Hematopoietic multipotent progenitor cell treated with erythropoietin and hydrocortisone succinate and interleukin-3 and kit ligand, for 17 days (in vitro differentiated cells): ENCODE measurements around the gene PRSS50.

Experiments used
- DNase-seq: peaks from one replicate; pipeline ENCODE4 v3.0.0-alpha.2; 2015; ENCODE audit warnings: low spot score

PRSS50 gene

DNA sequence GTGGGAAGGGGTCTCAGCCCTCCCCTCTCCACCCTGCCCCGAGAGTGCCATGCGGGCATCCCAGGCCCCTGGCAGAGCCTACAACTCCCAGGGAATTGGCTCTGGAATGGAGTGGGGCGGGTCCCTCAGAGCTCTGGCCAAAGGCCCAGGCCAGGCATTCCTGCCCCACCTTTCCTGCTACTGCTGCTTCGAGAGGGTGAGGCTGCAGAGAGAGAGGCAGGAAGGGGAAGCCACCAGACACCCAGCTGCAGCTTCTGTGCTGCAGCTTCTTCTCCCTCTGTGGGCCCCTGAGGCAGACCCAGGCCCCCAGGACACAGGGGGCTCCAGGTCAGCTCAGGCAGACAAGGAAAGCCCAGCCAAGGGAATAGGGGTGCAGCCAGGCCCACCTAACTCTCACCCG lies 26.9 kb downstream of the PRSS50 start:
- DNase-seq = no peak

DNA sequence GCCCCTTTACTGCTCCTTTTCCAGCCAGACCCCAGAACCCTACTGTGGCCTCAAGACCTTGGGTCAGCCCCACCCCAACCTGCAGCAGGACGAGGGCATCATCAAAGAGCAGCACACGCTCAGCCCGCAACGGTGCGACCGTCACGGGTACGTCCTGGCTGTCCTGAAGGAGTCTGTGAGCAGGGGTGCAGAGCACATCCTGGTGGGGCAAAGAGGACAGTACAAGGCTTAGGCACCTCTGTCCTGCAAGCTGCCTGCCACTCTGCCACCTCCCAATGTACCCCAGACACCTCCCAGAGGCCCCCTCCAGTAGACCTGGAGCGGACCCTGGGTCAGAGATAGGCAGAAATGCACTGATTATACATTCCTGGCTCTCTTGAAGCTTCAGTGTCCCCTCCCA lies 32.2 kb downstream of the PRSS50 start:
- no peak for DNase-seq

DNA sequence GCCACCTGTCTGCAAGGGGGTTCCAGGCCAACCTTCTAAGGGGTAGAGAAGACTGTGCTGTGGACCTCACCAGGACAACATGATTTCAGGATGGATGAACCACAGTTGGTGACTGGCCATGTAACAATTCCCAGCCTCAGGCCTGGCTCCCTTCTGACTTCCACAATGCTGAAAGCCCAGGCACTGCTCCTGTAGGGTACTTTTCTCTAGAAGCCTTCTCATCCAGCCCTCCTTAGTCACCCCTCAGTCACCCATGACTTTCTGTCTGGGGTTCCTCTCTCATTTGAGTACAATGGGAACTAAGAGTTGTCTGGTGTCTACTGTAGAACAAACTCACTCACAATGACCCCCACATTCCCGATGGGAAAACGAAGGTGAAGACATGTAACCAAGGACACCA lies 32.8 kb downstream of the PRSS50 start:
- DNase-seq = no peak

DNA sequence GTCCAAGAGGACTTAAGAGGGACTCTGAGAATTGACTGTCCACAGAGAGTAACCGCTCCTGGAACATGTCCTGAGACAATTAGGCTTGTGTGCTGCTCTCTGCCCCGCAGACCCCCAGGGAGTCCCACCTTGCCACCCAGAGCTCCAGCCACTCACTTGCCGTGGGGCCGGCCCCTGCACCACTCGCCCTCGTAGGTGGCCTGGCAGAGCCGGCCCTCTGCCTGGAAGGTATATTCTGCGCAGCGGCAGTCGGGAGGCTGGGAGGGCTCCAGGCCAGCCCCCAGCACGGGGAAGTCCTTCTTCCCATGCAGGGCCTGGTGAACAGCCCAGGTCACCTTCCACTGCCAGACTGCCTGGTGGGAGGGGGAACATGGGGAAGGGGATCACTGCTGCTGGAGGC lies 34.7 kb downstream of the PRSS50 start:
- no peak for DNase-seq

DNA sequence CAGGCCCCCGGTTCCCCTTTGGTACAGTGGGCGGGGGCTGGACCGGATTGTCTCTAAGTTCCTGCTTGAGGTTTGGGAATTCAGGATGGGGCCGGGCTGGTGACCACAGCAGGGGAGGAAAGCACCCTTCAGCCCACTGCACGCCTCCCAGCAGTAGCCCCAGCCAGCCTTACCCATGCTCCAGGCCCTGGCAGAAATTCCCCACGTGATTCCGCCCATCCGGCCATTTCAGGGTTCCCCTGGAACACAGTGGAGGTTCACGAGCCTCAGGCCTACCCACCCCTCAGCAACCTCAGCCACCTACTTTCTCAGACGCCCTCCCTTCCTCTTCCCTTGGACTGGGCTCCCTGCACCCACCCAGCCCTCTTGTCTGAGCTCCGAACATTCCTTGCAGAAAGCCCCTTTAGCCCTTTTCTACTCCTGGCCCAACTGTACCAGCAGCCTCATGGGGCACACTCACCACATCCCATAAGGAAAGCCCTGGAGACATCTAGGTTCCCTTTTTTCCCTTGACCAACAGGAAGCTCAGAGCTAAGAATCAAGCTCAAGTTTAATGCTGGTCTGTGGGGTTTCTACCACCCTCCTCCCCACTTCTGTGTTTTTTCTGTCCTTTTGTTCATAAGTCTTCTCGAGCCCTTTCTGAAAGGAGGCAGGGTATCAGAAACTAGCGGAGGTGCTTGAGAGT lies 35.7 kb downstream of the PRSS50 start:
- DNase-seq = no peak

DNA sequence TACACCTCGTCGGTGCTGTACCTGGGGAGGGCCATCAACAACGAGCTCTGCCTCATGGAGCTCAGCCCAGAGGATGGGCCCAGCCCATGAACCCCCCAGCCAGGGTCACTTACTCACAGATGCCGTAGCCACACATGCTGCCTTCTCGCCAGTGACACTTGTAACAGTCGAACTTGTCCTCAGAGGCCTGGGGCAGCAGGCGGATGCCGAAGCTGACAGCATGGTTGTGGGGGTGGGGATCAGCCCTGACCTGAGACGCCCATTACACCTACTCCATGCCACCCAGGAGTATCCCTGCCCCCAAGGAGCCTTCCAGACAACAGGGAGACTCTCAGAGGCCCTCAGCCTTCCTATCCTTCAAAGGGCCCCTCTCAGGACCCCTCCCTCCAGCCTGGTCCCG lies 36.3 kb downstream of the PRSS50 start:
- no peak for DNase-seq

DNA sequence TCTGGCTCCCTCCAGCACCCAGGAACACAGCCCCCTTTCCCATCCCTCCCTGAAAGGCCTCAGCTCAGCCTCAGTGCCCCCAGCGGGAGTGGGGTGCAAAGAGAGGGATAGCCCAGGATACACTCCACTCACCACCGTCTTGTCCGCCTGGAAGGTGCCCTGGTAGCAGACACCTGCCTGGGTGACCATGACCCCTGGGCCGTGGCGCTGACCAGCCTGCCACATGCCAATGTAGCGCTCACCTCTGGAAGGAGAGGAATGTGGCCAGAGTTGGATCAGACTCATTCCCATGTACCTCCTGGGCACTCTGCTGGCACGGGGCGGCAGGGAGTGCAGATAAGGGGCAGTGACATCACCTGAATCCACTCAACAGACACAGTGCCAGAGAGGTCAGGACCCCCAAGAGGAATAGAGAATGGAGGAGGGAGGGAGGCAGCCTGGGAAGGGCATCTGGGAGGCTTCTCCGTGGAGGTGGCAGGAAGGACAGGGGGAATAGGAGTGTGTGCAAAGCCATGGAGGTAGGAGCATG lies 37.3 kb downstream of the PRSS50 start:
- DNase-seq = no peak

DNA sequence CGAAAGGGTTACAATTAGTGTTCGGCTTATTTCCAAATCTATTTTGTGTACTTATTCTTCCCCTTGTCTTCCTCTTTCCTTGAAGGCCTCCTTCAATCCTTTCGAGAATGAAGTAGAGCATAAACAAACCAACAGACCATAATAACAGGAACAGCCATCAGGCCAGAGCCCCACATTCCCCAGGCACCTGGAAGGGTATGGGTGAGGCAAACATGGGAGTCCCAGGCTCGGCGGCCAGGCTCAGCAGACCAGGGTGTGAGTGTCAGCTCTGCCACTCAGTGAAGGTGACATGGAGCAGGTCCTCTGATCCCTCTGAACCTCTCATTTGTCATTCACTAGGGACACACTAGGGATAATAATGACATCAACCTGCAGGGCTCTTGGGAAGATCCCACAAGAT lies 38.0 kb downstream of the PRSS50 start:
- no peak for DNase-seq

DNA sequence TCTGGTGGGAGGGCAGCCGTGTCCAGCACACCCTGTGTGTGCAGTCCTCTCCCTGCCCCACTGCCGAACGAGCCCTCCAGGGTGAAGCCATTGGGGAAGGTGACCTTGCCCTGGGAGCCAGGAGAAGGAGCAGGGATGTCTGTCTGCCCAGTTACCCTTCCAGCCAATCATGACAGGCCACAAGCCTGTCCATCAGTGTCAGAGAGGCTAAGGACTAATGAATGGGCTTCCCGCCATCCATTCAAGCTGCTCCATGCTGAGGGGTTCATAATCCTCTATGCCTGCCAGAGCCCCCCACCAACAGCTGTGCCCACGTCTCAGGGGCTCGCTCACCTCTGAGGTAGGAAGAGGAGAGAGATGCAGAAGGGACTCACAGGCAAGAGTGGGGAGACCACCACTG lies 39.4 kb downstream of the PRSS50 start:
- DNase-seq = no peak

DNA sequence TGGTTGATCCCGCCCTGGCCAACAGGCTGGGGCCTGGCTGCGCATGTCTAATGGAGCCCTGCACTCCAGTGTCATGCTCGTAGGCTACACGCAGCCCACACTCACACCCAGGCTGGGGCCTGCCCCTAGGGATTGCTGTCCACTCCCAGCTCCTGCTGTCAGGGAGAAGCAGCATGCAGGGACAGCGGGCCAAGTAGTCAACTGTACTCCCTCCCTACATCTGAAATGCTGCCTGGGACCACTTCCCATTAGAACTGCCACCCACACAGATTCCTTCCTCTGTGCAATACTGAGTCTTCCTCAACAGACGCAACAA lies 40.3 kb downstream of the PRSS50 start:
- no peak for DNase-seq

DNA sequence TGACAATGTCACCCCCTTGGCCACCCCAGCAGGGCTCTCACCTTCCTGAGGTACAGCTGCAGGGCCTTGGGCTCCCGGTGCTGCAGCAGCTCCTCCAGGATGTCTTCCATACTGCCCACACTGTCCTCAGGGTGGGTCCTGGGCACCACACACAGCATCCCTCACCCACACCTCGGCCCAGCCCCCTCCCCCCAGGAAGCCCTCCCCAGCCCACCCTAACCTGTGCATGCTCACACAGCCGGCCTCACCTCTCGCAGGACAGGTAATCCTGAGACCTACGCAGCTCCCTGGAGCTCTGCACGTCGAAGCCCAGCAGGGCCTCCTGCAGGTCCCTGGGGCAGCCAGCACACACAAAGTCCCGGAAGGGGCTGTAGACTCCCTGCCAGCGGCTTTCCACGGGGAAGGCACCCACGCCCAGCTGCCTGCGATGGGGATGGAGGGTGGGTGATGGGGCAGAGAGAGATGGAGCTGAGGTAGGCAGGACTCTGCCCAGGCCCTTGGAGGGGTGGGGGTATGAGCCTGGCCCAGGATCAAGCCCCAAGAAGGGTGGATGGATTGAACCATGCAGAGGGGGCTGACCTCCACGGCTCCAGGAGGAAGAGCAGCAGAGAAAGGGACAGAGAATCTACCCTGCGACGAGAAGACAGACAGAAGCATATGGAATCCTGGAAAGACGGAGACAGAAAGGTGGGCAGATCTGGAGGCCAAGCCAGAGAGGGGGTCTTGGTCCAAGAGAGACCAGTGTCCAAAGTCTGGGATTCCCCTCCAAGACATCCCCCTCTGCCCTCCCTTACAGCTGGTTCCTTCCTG lies 40.9 kb downstream of the PRSS50 start:
- DNase-seq = no peak

DNA sequence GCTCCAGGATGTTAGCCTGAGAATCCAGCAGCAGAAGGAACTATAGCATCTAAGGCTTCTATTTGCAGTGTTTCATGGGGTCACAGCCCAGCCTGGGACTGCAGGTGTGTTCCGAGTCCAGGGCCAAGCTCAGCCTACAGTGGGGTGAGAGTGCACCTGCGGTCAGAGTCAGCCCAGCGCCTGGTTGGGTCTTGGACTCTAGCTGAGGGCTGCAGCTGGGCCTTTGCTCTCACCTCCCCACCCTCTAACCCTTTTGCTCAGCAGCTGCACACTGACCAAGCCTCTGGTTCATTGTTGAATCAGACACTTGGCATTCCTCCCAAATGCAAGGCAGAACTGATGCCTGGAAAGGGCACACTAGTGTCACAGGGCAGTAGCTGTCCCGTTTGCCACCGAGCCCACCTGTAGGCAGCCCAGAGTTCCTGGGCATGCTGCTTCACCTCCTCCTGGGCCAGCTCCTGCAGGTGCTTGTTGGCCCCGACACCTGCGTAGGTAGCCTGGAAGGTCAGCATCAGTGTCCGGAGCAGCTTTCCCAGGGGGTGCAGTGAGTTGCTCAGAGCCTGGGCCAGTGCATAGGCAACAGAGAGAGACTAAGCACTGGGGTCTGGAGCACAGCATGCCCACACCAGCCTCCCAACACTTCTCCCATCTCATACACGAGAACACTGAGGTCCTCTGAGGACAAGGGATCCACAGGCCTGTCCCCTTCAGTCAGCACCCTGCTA lies 41.7 kb downstream of the PRSS50 start:
- DNase-seq = no peak

DNA sequence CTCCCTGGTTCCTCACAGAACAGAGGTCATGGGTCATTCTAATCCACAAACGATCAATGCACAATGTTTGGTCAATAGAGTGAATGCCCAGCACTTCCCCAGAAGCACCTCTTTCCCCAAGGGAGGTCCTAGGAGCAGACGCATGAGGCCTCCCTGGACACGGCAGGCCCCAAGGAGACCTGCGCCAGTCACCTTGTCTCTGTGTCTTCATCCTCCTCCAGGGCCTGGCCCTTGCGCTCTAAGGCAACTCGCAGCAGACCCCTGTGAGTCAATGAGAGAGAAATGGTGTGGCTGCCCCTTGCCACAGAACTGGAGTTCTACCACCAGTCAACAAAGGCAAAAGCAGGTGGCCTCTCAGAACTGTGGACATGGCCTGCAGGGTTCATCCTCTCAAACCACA lies 42.2 kb downstream of the PRSS50 start:
- no peak for DNase-seq

DNA sequence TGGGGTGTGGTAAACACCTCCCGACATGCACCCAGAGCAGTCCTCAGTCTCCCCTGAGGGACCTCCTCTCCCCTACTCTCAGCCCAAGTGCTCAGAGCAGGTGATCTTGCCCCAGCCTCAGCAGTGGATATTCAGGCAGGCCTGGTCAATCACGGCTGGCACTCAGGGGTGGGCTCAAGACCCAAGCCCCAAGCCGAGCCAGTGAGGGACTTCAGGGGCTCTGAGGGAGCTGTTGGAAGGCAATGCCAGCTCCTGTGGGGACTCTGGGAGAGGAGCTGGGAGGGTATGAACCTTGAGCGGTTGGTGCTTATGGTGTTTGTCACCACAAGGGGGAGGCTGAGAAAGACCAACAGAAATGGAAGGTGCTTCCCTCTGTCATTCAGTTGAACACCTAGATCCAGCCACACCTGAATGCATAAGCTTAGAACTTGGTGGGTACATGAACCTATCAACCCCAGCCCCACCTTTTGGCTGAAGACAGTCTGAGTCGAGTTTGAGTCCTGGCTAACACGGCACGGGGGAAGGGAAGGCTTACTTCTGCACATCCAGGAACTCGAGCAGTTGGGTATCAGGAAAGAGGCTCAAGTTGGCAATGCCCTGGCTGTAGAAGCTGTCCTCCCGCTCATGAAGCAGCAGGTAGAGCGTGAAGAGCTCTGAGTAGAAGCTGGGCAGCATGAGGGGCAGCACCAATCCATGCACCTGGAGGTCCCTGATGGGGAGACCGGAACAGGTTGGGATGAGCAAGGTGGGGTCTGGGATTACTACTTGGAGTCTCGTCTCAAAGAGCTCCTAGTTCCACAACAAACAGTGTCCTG lies 43.4 kb downstream of the PRSS50 start:
- DNase-seq = no peak

DNA sequence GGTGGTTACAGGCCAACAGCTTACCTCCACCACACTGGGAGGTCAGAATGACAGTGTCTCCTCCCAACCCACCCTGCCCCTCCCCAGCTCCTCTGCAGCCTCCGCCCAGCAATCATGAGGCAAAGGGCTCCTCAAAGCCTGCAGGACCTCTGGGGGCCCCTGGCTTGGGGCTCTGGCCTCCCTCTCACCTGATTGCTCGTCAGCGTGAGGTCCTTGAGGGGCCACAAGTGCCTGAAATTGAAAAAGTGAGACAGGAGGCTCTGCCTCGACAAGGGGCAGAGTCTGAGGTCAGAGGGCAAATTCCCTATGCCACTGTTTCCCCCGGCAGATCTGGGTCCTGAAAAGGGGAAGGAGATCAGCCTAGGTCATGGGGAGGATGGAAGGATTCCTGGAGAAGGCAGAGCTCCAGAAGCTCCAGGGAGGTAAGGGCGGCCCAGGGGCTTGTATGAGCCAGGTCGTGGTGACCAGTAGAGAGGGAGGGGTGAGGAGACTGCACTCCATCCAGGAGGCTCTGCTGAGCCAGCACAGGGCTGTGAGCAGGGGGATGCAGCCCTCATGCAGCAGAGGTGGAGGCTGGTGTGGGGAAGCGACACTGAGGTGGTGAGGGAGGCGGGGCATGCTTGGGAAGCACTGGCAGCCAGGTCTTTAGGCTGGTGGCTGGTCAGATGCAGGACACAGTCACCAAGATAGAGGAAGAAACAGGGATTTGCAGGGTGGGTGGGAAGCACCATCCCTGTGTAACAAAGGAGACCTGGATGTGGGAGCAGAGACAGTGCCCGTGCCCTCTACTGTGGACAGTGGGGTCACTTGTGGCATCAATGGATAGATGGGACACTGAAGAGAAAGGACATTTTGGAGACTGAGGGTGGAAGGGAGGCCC lies 44.3 kb downstream of the PRSS50 start:
- no peak for DNase-seq

DNA sequence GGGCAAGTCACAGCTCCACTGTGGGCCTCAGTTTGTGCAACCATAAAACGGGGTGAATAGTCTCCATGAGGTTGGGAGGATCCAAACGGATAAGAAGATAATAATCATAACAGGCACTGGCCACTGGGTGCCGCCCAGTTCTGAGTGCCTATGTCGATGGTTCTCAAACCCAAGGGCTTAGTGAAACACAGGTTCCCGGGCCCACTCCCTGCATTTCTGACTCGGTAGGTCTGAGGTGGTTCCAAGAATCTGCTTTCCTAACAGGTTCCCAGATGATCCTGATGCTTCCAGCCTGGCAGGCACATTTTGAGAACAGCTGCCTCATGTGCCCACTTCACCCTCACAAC lies 45.3 kb downstream of the PRSS50 start:
- no peak for DNase-seq

DNA sequence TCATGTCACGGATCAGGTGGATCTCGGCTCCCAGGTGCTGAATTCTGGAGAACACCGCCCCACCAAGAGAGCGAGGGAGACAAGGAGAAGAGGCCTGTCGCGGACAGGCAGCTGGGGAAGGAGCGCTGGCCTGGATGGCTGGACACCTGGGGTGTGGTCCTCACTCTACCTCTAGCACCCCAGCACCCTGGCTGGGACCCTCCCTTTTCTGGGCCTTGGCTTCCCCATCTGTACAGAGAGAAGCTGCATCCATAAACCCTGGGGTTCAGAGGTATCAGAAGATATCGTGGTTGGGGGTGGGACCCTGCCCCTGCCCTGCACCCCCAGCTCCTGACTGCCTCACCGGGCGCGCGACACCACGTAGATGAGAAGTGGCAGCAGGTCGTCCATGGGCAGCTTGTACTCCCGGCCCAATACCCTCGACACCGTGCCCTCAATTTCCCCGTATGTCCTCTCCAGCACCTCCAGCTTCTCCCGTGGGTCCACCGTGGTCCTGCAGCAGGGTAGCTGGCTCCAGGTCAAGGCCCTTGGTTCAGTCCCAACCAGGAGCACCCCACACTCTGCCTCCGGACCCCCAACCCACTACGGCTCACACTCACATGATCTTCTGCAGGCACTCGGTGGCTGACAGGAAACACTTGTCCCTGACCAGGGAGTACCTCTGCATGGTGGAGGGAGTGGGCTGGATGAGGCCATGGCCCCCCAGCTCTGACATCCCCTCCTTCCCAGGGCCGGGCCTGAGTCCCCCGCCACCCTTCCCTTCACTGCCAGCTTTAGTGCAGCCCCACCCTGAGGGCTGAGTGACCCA lies 45.9 kb downstream of the PRSS50 start:
- DNase-seq = no peak

DNA sequence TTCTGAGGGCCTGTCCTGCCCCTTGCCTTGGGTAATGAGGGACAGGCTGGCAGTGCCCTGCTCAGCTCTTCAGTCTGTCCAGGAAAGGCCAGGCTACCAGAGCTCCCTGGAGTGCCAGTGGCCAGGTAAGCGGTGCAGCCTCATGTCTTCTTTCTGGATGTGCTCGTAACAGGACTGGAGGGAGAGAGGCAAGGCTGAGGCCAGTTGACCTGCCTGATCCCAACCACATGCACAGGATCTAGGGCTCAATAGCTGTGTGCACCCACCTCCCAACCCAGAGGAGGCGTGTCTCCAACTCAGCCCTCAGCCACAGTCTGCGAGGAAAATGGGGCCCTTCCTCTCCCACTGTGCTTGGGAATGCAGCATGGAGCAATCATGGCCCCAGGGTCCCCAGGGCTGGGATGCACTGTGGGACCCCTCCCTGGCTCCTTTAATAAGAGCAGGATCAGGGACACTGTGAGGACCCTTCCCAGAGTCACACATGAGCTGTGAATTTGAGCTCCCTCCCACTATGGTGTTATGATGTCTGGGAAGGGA lies 46.7 kb downstream of the PRSS50 start:
- no peak for DNase-seq

DNA sequence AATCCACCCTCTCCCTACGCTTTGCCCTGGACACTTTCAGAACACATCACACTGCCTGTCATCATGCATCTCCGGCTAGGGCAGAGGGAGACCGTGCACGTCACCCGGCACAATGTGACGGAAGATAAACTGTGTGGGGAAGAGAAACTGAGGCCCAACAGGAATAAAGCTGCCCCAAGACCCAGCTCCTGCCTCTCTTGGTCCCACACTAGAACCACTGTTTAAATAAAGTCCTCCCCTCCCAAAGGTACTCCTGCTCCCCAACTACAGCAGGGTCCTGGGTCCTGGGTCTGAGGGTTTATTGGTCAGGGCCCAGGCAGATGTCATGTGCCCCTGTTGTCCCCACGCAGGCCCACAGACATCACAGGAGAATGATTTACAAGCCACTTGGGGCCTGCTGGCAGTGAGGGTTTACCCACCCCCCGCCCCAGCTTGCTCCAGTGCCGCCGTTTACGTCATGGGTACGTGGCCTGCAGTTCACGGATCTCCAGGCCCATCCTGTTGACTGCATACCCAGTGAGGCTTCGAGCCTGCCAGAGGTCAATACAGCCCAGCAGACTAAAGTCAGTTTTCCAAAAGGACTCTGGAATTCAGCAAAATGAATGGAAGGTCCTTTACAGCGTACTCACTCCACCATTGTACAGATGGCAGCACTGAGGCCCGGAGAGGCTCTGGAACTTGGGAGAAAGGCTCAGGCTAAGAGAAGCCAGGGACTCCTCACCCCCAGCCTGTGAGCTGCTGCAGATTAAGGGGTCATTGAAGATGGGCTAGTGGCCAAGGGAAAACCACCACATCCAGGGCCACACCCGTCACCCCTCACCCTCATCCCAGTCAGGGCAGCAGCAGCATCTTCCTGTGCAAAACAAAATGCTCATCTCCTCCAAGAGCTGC lies 47.4 kb downstream of the PRSS50 start:
- DNase-seq = no peak
